Caco-2 (cell line): ENCODE measurements around the gene LARP6. TPM values are rescaled to one million over a fixed set of nuclear protein-coding genes. Genes with fewer than 3 reads are reported as not detected.
A peak's percentile ranks its signal among the peaks of the same experiment; 100 is the strongest.

Source experiments
- BruUV-seq: library from RNA; stranded (reverse); fragments of 400-500 nt; replicated peaks from 2 replicates; lab custom pipeline; 2021; lab: Mats Ljungman, UMichigan
- CTCF ChIA-PET: fragments of 300-600 bp; sonication (Branson Sonifier 250); formaldehyde crosslinking; loops from one replicate; lab custom pipeline; 2022; ENCODE audit warnings: antibody characterized with exemption; lab: Charles Lee
- POLR2A ChIA-PET: fragments of 300-600 bp; sonication (Branson Sonifier 250); formaldehyde crosslinking; loops from one replicate; lab custom pipeline; 2022; ENCODE audit warnings: antibody characterized with exemption; lab: Charles Lee
- DNase-seq, 2 experiments: peaks; one replicate each; pipeline versions ENCODE4 v3.0.0 to v3.0.0-alpha.2; 2020 to 2022
- H3K27me3 ChIP-seq: replicated peaks from 2 replicates; pipeline ENCODE4 v1.6.0; 2011; ENCODE audit warnings: low read length; ENCODE audit not compliant: control insufficient read depth, insufficient read depth
- H3K36me3 ChIP-seq: 2 replicates; pipeline ENCODE4 v1.5.1; 2011; ENCODE audit warnings: low read length; ENCODE audit not compliant: control insufficient read depth, insufficient read depth
- H3K4me1 ChIP-seq: fragments of 250-450 bp; sonication (Bioruptor Pico); 2 replicates; pipeline ENCODE4 v1.5.1; 2020; ENCODE audit warnings: mild to moderate bottlenecking
- H3K4me3 ChIP-seq: 2 replicates; pipeline ENCODE4 v1.5.1; 2011; ENCODE audit warnings: low read depth, mild to moderate bottlenecking, control low read depth, low read length
- H3K9me3 ChIP-seq: fragments of 250-450 bp; sonication (Bioruptor Pico); 2 replicates; pipeline ENCODE4 v1.5.1; 2020; ENCODE audit warnings: mild to moderate bottlenecking, moderate library complexity
- H3K27ac Mint-ChIP-seq: one replicate; pipeline ENCODE4 v1.8.0; 2022; ENCODE audit warnings: mixed read lengths; ENCODE audit not compliant: unreplicated experiment
- H3K27me3 Mint-ChIP-seq: one replicate; pipeline ENCODE4 v1.8.0; 2022; ENCODE audit warnings: mixed read lengths; ENCODE audit not compliant: insufficient read depth, unreplicated experiment
- H3K36me3 Mint-ChIP-seq: one replicate; pipeline ENCODE4 v1.8.0; 2022; ENCODE audit warnings: mild to moderate bottlenecking, mixed read lengths; ENCODE audit not compliant: insufficient read depth, unreplicated experiment
- H3K4me1 Mint-ChIP-seq: one replicate; pipeline ENCODE4 v1.8.0; 2022; ENCODE audit warnings: low read depth, mixed read lengths; ENCODE audit not compliant: unreplicated experiment
- H3K4me3 Mint-ChIP-seq: one replicate; pipeline ENCODE4 v1.8.0; 2022; ENCODE audit warnings: mild to moderate bottlenecking, moderate library complexity, mixed read lengths; ENCODE audit not compliant: unreplicated experiment
- H3K9me3 Mint-ChIP-seq: one replicate; pipeline ENCODE4 v1.8.0; 2022; ENCODE audit warnings: mixed read lengths; ENCODE audit not compliant: unreplicated experiment
- CTCF ChIP-seq, 2 experiments: fragments of 200-600 bp in 1 of 2; IDR thresholded peaks; 1 replicate in 1 of 2; 2 replicates in 1 of 2; pipeline versions ENCODE4 v1.5.1 to v1.8.0; 2011 to 2022; ENCODE audit warnings: antibody characterized with exemption in 1 of 2, control low read depth in 1 of 2, inconsistent platforms in 1 of 2, low read depth in 1 of 2, low read length in 1 of 2, mild to moderate bottlenecking in 1 of 2, moderate library complexity in 1 of 2; ENCODE audit not compliant: insufficient read depth in 1 of 2, severe bottlenecking in 1 of 2, unreplicated experiment in 1 of 2
- intact Hi-C: fragments of 100-400 bp; cut with micrococcal nuclease; formaldehyde crosslinking; loops from one replicate; pipeline ENCODE4 v1.10.0; 2022; ENCODE audit not compliant: unreplicated experiment
- total RNA-seq: library from RNA; stranded (reverse); gene quantifications from 2 replicates; pipeline ENCODE4 v1.2.3, GENCODE V29; 2022

Gene LARP6
- total RNA-seq, 1 experiment from 2014 or later: 19.7 TPM

- TF ChIP-seq CTCF (IDR thresholded peaks at IDR 0.05; ENCODE audit: insufficient read depth in 1 of 2, low read depth in 1 of 2, low read length in 1 of 2, severe bottlenecking in 1 of 2, unreplicated experiment in 1 of 2): no peak
These were observed 38.3 kb upstream of the LARP6 start, which contains the start of the genes LRRC49 and THAP10 for GRCh38 chr15:70892002-70892911. Gene LRRC49 (plus strand): TSS chr15:70892826. CDS start chr15:70892895, 69 bp downstream. Gene THAP10 (minus strand): TSS chr15:70892433. CDS start chr15:70892272, 161 bp downstream.

GRCh38 chr15:70882361-70882760 is 28.4 kb upstream of the LARP6 start:
- POLR2A ChIA-PET: no interaction called here
- Mint-ChIP-seq H3K9me3 (no peaks in the 10 kb centered on the region), H3K36me3 (no peaks in the 10 kb centered on the region), H3K4me1 (no peaks in the 10 kb centered on the region), H3K27me3 (peaks cover 2% of the 10 kb centered on the region), H3K27ac (no peak overlapping the region), H3K4me3 (no peak overlapping the region)
- TF ChIP-seq CTCF (IDR thresholded peaks at IDR 0.05; ENCODE audit: insufficient read depth in 1 of 2, low read depth in 1 of 2, low read length in 1 of 2, severe bottlenecking in 1 of 2, unreplicated experiment in 1 of 2): no peak
- Histone ChIP-seq H3K9me3 (no peaks in the 10 kb centered on the region), H3K27me3 (no peaks in the 10 kb centered on the region), H3K36me3 (no peaks in the 10 kb centered on the region), H3K4me1 (no peaks in the 10 kb centered on the region; the same call in 1 of the 2 replicates), H3K4me3 (no peak overlapping the region)
- intact Hi-C loops: no loop called here
- no TSS peak for BruUV-seq
- CTCF ChIA-PET: no interaction called here
- DNase-seq: no peak

More at GRCh38 chr15:70892002-70892911, 38.3 kb upstream of the LARP6 start, which contains the start of the genes LRRC49 and THAP10:
- intact Hi-C loops: no loop called here
- Histone ChIP-seq H3K9me3 (no peaks in the 10 kb centered on the region), H3K4me3 (peak within 1 kb of the TSS; percentile 80), H3K36me3 (no peaks in the 10 kb centered on the region), H3K4me1 (no peaks in the 10 kb centered on the region; the same call in 1 of the 2 replicates), H3K27me3 (no peaks in the 10 kb centered on the region)
- POLR2A ChIA-PET: no interaction called here
- H3K27me3 Mint-ChIP-seq: no peaks in the 10 kb centered on the region
- DNase-seq: peak; percentile 86 to 92
- peak within 1 kb of the TSS; percentile 93 for H3K27ac Mint-ChIP-seq
- H3K4me1 Mint-ChIP-seq: peaks cover 12% of the 10 kb centered on the region
- peaks cover 17% of the 10 kb centered on the region for H3K36me3 Mint-ChIP-seq
- CTCF ChIA-PET: interaction anchor here (0.7 to 1.5 kb wide), 4 partner anchors 17 to 119 kb away, joined by 3 to 5 read pairs (median 4); partner anchors contain the start of gene LARP6
- H3K4me3 Mint-ChIP-seq: peak within 1 kb of the TSS; percentile 92
- no peaks in the 10 kb centered on the region for H3K9me3 Mint-ChIP-seq
- TSS peak; percentile 69 for BruUV-seq

GRCh38 chr15:70880781-70881180 is 26.8 kb upstream of the LARP6 start:
- peaks cover 2% of the 10 kb centered on the region for H3K27me3 Mint-ChIP-seq
- intact Hi-C loops: no loop called here
- H3K4me1 Mint-ChIP-seq: no peaks in the 10 kb centered on the region
- H3K9me3 Mint-ChIP-seq: no peaks in the 10 kb centered on the region
- CTCF ChIA-PET: no interaction called here
- DNase-seq: no peak
- no peaks in the 10 kb centered on the region for H3K36me3 ChIP-seq
- H3K36me3 Mint-ChIP-seq: no peaks in the 10 kb centered on the region
- no peaks in the 10 kb centered on the region for H3K9me3 ChIP-seq
- POLR2A ChIA-PET: no interaction called here
- no peak for TF ChIP-seq CTCF (IDR thresholded peaks at IDR 0.05; ENCODE audit: insufficient read depth in 1 of 2, low read depth in 1 of 2, low read length in 1 of 2, severe bottlenecking in 1 of 2, unreplicated experiment in 1 of 2)
- no peak overlapping the region for H3K4me3 Mint-ChIP-seq
- H3K27me3 ChIP-seq: no peaks in the 10 kb centered on the region
- BruUV-seq: no TSS peak
- no peaks in the 10 kb centered on the region; the same call in 1 of the 2 replicates for H3K4me1 ChIP-seq
- no peak overlapping the region for H3K4me3 ChIP-seq
- H3K27ac Mint-ChIP-seq: no peak overlapping the region
